PC-3 (cell line): ENCODE measurements around the gene CTNNA2. TPM values are rescaled to one million over a fixed set of nuclear protein-coding genes. Genes with fewer than 3 reads are reported as not detected.

Source experiments
- ATAC-seq: fragments of 200-7000 bp; cut with Tn5 transposase; 2 replicates; pipeline ENCODE4 v1.9.1; 2020; ENCODE audit warnings: mild to moderate bottlenecking, moderate library complexity
- BruUV-seq: library from RNA; stranded (reverse); fragments of 400-500 nt; replicated peaks from 2 replicates; lab custom pipeline; 2021; lab: Mats Ljungman, UMichigan
- CTCF ChIA-PET: fragments of 300-600 bp; sonication (Branson Sonifier 250); formaldehyde crosslinking; loops from one replicate; lab custom pipeline; 2022; ENCODE audit warnings: antibody characterized with exemption; lab: Charles Lee
- POLR2A ChIA-PET: fragments of 300-600 bp; sonication (Branson Sonifier 250); formaldehyde crosslinking; loops from one replicate; lab custom pipeline; 2022; ENCODE audit warnings: antibody characterized with exemption; ENCODE audit not compliant: unreplicated experiment; lab: Charles Lee
- DNase-seq: peaks from one replicate; pipeline ENCODE4 v3.0.0-alpha.2; 2015
- H2AFZ ChIP-seq: fragments of 300-600 bp; sonication (generic); 2 replicates; pipeline ENCODE4 v1.6.0; 2016; ENCODE audit warnings: antibody characterized with exemption, low read length
- H3F3A ChIP-seq: fragments of 300-600 bp; sonication (generic); one replicate; pipeline ENCODE4 v1.6.0; 2017; ENCODE audit warnings: antibody characterized with exemption, low read length, control low read depth, mild to moderate bottlenecking; ENCODE audit not compliant: unreplicated experiment
- H3K27ac ChIP-seq: fragments of 300-600 bp; sonication (generic); 2 replicates; pipeline ENCODE4 v1.5.1; 2016; ENCODE audit warnings: mild to moderate bottlenecking, low read length
- H3K27me3 ChIP-seq: fragments of 300-600 bp; sonication (generic); 2 replicates; pipeline ENCODE4 v1.6.1; 2016; ENCODE audit warnings: low read length, mixed read lengths
- H3K36me3 ChIP-seq: fragments of 300-600 bp; sonication (generic); 2 replicates; pipeline ENCODE4 v1.6.1; 2016; ENCODE audit warnings: low read depth, mixed run types, low read length, mixed read lengths
- H3K4me1 ChIP-seq: fragments of 300-600 bp; sonication (generic); 2 replicates; pipeline ENCODE4 v1.5.1; 2016; ENCODE audit warnings: low read length; ENCODE audit not compliant: insufficient read depth
- H3K4me2 ChIP-seq: fragments of 300-600 bp; sonication (generic); 2 replicates; pipeline ENCODE4 v1.6.0; 2016; ENCODE audit warnings: low read length
- H3K4me3 ChIP-seq: fragments of 300-600 bp; sonication (generic); 2 replicates; pipeline ENCODE4 v1.5.1; 2016; ENCODE audit warnings: mild to moderate bottlenecking, low read length, mixed read lengths
- H3K79me2 ChIP-seq: fragments of 300-600 bp; sonication (generic); 2 replicates; pipeline ENCODE4 v1.6.1; 2017; ENCODE audit warnings: low read length, mixed read lengths
- H3K9ac ChIP-seq: fragments of 300-600 bp; sonication (generic); 2 replicates; pipeline ENCODE4 v1.6.0; 2016; ENCODE audit warnings: mild to moderate bottlenecking, low read length
- H3K9me2 ChIP-seq: fragments of 300-600 bp; sonication (generic); replicated peaks from 2 replicates; pipeline ENCODE4 v1.6.1; 2016; ENCODE audit warnings: mixed run types, low read length, mixed read lengths
- H3K9me3 ChIP-seq: fragments of 300-600 bp; sonication (generic); 2 replicates; pipeline ENCODE4 v1.6.1; 2016; ENCODE audit warnings: low read length, mixed read lengths
- H4K20me1 ChIP-seq: fragments of 300-600 bp; sonication (generic); 2 replicates; pipeline ENCODE4 v1.6.1; 2016; ENCODE audit warnings: low read length, mixed read lengths
- CTCF ChIP-seq: fragments of 300-600 bp; sonication (generic); conservative IDR thresholded peaks from 2 replicates; pipeline ENCODE4 v1.5.1; 2017; ENCODE audit warnings: antibody characterized with exemption, low read depth, mild to moderate bottlenecking, low read length
- EZH2 ChIP-seq: fragments of 300-600 bp; sonication (generic); IDR thresholded peaks from one replicate; pipeline ENCODE4 v1.6.1; 2017; ENCODE audit warnings: antibody characterized with exemption, mild to moderate bottlenecking, low read length; ENCODE audit not compliant: unreplicated experiment
- EZH2phosphoT487 ChIP-seq: fragments of 300-600 bp; sonication (generic); IDR thresholded peaks from 2 replicates; pipeline ENCODE4 v1.6.1; 2018; ENCODE audit warnings: mild to moderate bottlenecking, antibody characterized with exemption, low read length, borderline replicate concordance
- intact Hi-C: fragments of 100-400 bp; cut with micrococcal nuclease; formaldehyde crosslinking; loops from 2 replicates; pipeline ENCODE4 v1.9.0; 2023
- total RNA-seq: library from RNA; depleted of rRNA; stranded (reverse); fragments of >200 nt; gene quantifications from 2 replicates; pipeline ENCODE4 v1.2.3, GENCODE V29; 2014

Gene CTNNA2
- total RNA-seq, 1 experiment from 2014 or later, result not detected

GRCh38 chr2:80166483-80167171 lies 653.8 kb downstream of the CTNNA2 start:
- H3K9ac ChIP-seq, result no peak overlapping the region
- no peaks in the 10 kb centered on the region for H3K4me1 ChIP-seq
- ChIA-PET POLR2A (no interaction called here), CTCF (no interaction called here)
- intact Hi-C loops, result no loop called here
- no peaks in the 10 kb centered on the region for H3K36me3 ChIP-seq
- H3F3A ChIP-seq, result no peaks in the 10 kb centered on the region
- no peak overlapping the region for H2AFZ ChIP-seq
- no TSS peak for BruUV-seq
- H3K9me3 ChIP-seq, result 0 out of 2 replicates have a peak, but pooled peaks cover 6% of the 10 kb centered on the region
- DNase-seq (no peak), ATAC-seq (no peak)
- H3K27ac ChIP-seq, result no peak overlapping the region
- no peaks in the 10 kb centered on the region for H3K79me2 ChIP-seq
- no peak overlapping the region for H3K4me2 ChIP-seq
- no peak overlapping the region for H3K4me3 ChIP-seq
- TF ChIP-seq EZH2 (no peak), EZH2phosphoT487 (no peak), CTCF (no peak)
- H4K20me1 ChIP-seq, result no peaks in the 10 kb centered on the region
- no peaks in the 10 kb centered on the region for H3K27me3 ChIP-seq
- H3K9me2 ChIP-seq, result no peaks in the 10 kb centered on the region

GRCh38 chr2:80167284-80167808 lies 654.5 kb downstream of the CTNNA2 start:
- DNase-seq (no peak), ATAC-seq (no peak)
- Histone ChIP-seq H3K27ac (no peak overlapping the region), H3K36me3 (no peaks in the 10 kb centered on the region), H3K4me3 (no peak overlapping the region), H4K20me1 (no peaks in the 10 kb centered on the region), H3K79me2 (no peaks in the 10 kb centered on the region), H2AFZ (no peak overlapping the region), H3F3A (no peaks in the 10 kb centered on the region), H3K9me3 (0 out of 2 replicates have a peak, but pooled peaks cover 6% of the 10 kb centered on the region), H3K9me2 (no peaks in the 10 kb centered on the region), H3K9ac (no peak overlapping the region), H3K4me1 (no peaks in the 10 kb centered on the region), H3K4me2 (no peak overlapping the region), H3K27me3 (no peaks in the 10 kb centered on the region)
- TF ChIP-seq CTCF (no peak), EZH2phosphoT487 (no peak), EZH2 (no peak)
- POLR2A ChIA-PET, result no interaction called here
- BruUV-seq, result no TSS peak
- intact Hi-C loops, result no loop called here
- CTCF ChIA-PET, result no interaction called here

GRCh38 chr2:80168037-80168436 lies 655.2 kb downstream of the CTNNA2 start:
- TF ChIP-seq EZH2, result no peak
- TF ChIP-seq CTCF, result no peak
- TF ChIP-seq EZH2phosphoT487, result no peak
- Histone ChIP-seq H3K36me3 (no peaks in the 10 kb centered on the region), H3K9me2 (no peaks in the 10 kb centered on the region)

More at GRCh38 chr2:80168037-80168436, 655.2 kb downstream of the CTNNA2 start:
- Histone ChIP-seq H3F3A (no peaks in the 10 kb centered on the region), H2AFZ (no peak overlapping the region), H3K27me3 (no peaks in the 10 kb centered on the region), H4K20me1 (no peaks in the 10 kb centered on the region), H3K4me1 (no peaks in the 10 kb centered on the region), H3K79me2 (no peaks in the 10 kb centered on the region), H3K4me3 (no peak overlapping the region), H3K9me3 (0 out of 2 replicates have a peak, but pooled peaks cover 7% of the 10 kb centered on the region), H3K9ac (no peak overlapping the region), H3K27ac (no peak overlapping the region), H3K4me2 (no peak overlapping the region)
- BruUV-seq, result no TSS peak
- intact Hi-C loops, result no loop called here
- DNase-seq (no peak), ATAC-seq (no peak)
- CTCF ChIA-PET, result no interaction called here
- POLR2A ChIA-PET, result no interaction called here
